Activated CD4-positive, alpha-beta T cell treated with anti-CD3 and anti-CD28 coated beads for 36 hours (primary cell): ENCODE results near the gene CLDN10. TPM values are rescaled to one million over a fixed set of nuclear protein-coding genes. Genes with fewer than 3 reads are reported as not detected.
"Not testable (repeated sequence)": the region's sequence is repeated elsewhere in the genome, so short reads cannot be mapped to it uniquely, and the experiment has no call there.

ENCODE experiments used
- ATAC-seq: fragments of 200-7000 bp; cut with Tn5 transposase; one replicate; pipeline ENCODE4 v1.10.0; 2021; ENCODE audit warnings: mild to moderate bottlenecking, moderate library complexity
- CTCF ChIA-PET: fragments of 350-600 bp; sonication (Branson Sonifier 250); formaldehyde crosslinking; loops from one replicate; lab custom pipeline; 2021; ENCODE audit warnings: antibody characterized with exemption; lab: Charles Lee
- POLR2A ChIA-PET: fragments of 350-600 bp; sonication (Branson Sonifier 250); formaldehyde crosslinking; loops from one replicate; lab custom pipeline; 2021; ENCODE audit warnings: antibody characterized with exemption, inconsistent platforms; lab: Charles Lee
- DNase-seq: peaks from one replicate; pipeline ENCODE4 v3.0.0-alpha.2; 2020
- H3K27ac Mint-ChIP-seq: one replicate; pipeline ENCODE4 v1.8.0; 2021; ENCODE audit warnings: mixed read lengths
- H3K27me3 Mint-ChIP-seq: one replicate; pipeline ENCODE4 v1.8.0; 2021; ENCODE audit warnings: mixed read lengths
- H3K36me3 Mint-ChIP-seq: one replicate; pipeline ENCODE4 v1.8.0; 2021; ENCODE audit warnings: low read depth, mixed read lengths
- H3K4me1 Mint-ChIP-seq: one replicate; pipeline ENCODE4 v1.8.0; 2021; ENCODE audit warnings: mixed read lengths
- H3K4me3 Mint-ChIP-seq: one replicate; pipeline ENCODE4 v1.8.0; 2021; ENCODE audit warnings: mild to moderate bottlenecking, moderate library complexity, mixed read lengths
- H3K9me3 Mint-ChIP-seq: one replicate; pipeline ENCODE4 v1.8.0; 2021; ENCODE audit warnings: low read depth, mixed read lengths
- intact Hi-C, 2 experiments: fragments of 100-400 bp; cut with DNase I in 1 of 2; cut with micrococcal nuclease in 1 of 2; formaldehyde crosslinking; loops; one replicate each; pipeline versions ENCODE4 v1.14.2 to v1.15.1; 2022 to 2024; cut with DNase I, micrococcal nuclease
- total RNA-seq, 2 experiments: library from RNA; stranded (reverse); gene quantifications; one replicate each; pipeline ENCODE4 v1.2.3, GENCODE V29; 2021

Gene CLDN10
- total RNA-seq, 2 experiments from 2014 or later: not detected

DNA sequence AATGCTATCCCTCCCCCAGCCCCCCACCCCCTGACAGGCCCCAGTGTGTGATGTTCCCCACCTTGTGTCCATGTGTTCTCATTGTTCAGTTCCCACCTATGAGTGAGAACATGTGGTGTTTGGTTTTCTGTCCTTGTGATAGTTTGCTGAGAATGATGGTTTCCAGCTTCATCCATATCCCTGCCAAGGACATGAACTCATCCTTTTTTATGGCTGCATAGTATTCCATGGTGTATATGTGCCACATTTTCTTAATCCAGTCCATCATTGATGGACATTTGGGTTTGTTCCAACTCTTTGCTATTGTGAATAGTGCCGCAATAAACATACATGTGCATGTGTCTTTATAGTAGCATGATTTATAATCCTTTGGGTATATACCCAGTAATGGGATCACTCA, 13.2 kb downstream of the CLDN10 start:
- H3K27ac Mint-ChIP-seq, H3K4me1 Mint-ChIP-seq, DNase-seq, intact Hi-C loops, H3K4me3 Mint-ChIP-seq, ATAC-seq, H3K36me3 Mint-ChIP-seq, POLR2A ChIA-PET, H3K9me3 Mint-ChIP-seq, CTCF ChIA-PET: not testable (repeated sequence)
- H3K27me3 Mint-ChIP-seq: peaks cover 13% of the 10 kb centered on the region

DNA sequence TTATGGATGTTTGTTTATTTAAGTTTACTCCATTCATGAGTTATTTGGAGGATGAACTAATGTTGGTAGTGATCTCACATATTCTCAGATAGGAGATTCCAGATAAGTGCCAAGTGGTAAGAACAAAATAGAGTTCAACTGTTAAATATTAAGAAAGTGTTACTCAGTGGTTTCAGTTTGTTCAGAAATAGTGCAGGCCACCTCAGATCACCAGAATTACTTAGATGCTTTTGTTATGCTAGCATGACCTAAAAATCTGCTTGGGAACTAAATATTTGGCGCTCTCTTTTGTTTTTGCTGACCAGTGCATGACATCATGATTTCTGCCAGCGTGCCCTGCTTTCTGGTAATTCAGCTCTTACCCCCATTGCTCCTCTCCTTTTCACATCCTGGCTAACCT, 15.6 kb downstream of the CLDN10 start:
- Mint-ChIP-seq H3K36me3 (no peaks in the 10 kb centered on the region), H3K4me1 (no peaks in the 10 kb centered on the region), H3K27me3 (peaks cover 16% of the 10 kb centered on the region), H3K27ac (no peak overlapping the region), H3K4me3 (no peak overlapping the region), H3K9me3 (peaks cover 2% of the 10 kb centered on the region)
- intact Hi-C loops: no loop called here
- DNase-seq: no peak
- ATAC-seq: no peak
- ChIA-PET POLR2A (no interaction called here), CTCF (no interaction called here)

DNA sequence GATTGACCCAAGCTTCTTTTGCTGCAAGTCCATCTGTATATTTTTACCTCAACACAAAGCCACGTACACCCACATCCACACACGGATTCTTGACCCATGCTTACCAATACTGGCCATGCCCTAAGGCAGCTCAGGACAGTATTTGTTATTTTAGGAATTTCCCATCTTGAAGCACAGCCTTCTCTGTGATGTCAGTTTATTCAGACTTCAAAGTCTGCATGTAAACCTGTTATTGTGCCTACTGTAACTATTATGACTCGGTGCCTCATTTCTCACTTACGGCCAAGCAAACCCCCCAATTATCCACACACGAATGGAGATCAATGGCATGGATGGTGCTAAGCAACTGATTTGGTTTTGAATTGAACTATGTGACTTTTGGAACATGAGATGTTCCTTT, 17.5 kb downstream of the CLDN10 start:
- POLR2A ChIA-PET: no interaction called here
- DNase-seq (no peak), ATAC-seq (no peak)
- Mint-ChIP-seq H3K36me3 (no peaks in the 10 kb centered on the region), H3K9me3 (peaks cover 2% of the 10 kb centered on the region), H3K27me3 (peaks cover 18% of the 10 kb centered on the region), H3K4me1 (no peaks in the 10 kb centered on the region), H3K27ac (no peak overlapping the region), H3K4me3 (no peak overlapping the region)
- CTCF ChIA-PET: no interaction called here
- intact Hi-C loops: no loop called here

- ATAC-seq: no peak
- no peak overlapping the region for H3K4me3 Mint-ChIP-seq
- H3K27me3 Mint-ChIP-seq: peaks cover 17% of the 10 kb centered on the region
- no peak for DNase-seq
- no peaks in the 10 kb centered on the region for H3K36me3 Mint-ChIP-seq
- H3K27ac Mint-ChIP-seq: no peak overlapping the region
- H3K4me1 Mint-ChIP-seq: no peaks in the 10 kb centered on the region
- H3K9me3 Mint-ChIP-seq: no peaks in the 10 kb centered on the region
- ChIA-PET POLR2A (no interaction called here), CTCF (interaction anchor here (0.7 to 1.4 kb wide), 3 partner anchors 10 to 383 kb away, joined by 3 to 4 read pairs (median 3); no protein-coding TSS in a partner anchor)
- intact Hi-C loops: no loop called here
These were observed 19.4 kb downstream of the CLDN10 start for GRCh38 chr13:95571941-95572340.

DNA sequence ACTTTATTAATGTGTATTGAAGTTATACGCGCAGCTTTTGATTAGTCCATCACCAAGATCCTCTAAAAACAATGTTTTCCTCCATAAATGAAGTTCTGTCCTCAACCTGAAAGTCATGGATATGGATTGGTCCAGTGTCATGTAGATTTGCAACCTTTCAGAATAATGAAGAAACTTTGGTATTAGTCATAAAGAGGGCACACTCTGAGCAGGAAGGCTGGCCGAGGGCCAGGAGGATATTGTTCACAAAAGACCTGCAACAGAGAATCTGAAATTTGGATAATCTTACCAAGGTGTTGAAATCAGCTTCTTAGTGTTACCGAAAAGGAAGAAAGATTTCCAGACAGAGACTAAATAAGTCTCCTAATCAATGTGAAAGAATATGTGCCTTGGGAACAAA, 20.7 kb downstream of the CLDN10 start:
- no peaks in the 10 kb centered on the region for H3K9me3 Mint-ChIP-seq
- no peaks in the 10 kb centered on the region for H3K4me1 Mint-ChIP-seq
- CTCF ChIA-PET: interaction anchor here (1.4 kb wide), 1 partner anchor 36 kb away, joined by 3 read pairs; no protein-coding TSS in a partner anchor

DNA sequence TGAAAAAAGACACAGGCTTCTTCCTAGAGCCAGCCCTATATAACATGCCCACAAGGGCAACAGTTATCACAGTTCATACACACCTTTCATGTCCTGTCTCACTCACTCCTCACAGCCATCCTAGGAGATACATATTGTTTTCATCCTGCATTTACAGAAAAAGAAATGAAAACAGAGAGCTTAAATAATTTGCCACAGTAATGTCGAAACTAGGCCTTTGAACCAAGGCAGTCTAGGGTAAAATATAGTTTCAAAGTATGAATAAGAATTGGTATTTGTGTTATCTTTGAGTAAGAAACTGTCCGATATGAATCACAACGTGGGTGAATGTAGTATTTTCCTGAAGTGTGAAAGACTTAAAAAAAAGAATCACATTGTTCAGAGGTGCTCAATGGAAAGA, 26.8 kb downstream of the CLDN10 start:
- POLR2A ChIA-PET: no interaction called here
- ATAC-seq (peak; percentile 85), DNase-seq (no peak)
- CTCF ChIA-PET: no interaction called here
- no peak overlapping the region for H3K4me3 Mint-ChIP-seq
- H3K4me1 Mint-ChIP-seq: peaks cover 8% of the 10 kb centered on the region
- intact Hi-C loops: no loop called here
- no peaks in the 10 kb centered on the region for H3K9me3 Mint-ChIP-seq
- no peaks in the 10 kb centered on the region for H3K36me3 Mint-ChIP-seq
- peaks cover 4% of the 10 kb centered on the region for H3K27me3 Mint-ChIP-seq
- no peak overlapping the region for H3K27ac Mint-ChIP-seq

More for the DNA sequence above, 20.7 kb downstream of the CLDN10 start:
- POLR2A ChIA-PET: no interaction called here
- peaks cover 10% of the 10 kb centered on the region for H3K27me3 Mint-ChIP-seq
- intact Hi-C loops: no loop called here
- H3K4me3 Mint-ChIP-seq: no peak overlapping the region
- H3K36me3 Mint-ChIP-seq: no peaks in the 10 kb centered on the region
- H3K27ac Mint-ChIP-seq: no peak overlapping the region
- DNase-seq (no peak), ATAC-seq (no peak)

DNA sequence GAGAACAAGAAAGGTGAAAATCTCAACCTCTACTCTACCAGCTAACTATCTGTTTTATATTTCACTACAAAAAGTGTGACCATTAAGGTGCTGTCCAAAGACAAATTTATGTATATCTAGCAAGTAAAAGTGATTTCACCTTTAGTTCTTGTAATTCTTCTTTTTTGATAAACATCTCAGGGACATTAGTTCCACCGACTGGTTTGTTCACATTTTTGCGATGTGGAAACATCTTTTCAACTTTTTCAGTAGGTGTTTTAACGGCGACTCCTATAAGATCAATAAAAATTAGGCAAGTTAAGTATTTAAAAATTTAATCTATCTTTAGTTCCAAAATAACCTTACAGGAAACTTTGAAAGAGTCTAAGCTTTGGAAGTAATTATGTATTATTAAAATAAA, 33.3 kb downstream of the CLDN10 start:
- Mint-ChIP-seq H3K36me3 (no peaks in the 10 kb centered on the region), H3K27ac (no peak overlapping the region), H3K9me3 (no peaks in the 10 kb centered on the region), H3K4me3 (no peak overlapping the region), H3K4me1 (no peaks in the 10 kb centered on the region), H3K27me3 (peaks cover 6% of the 10 kb centered on the region)
- POLR2A ChIA-PET: no interaction called here
- ATAC-seq: no peak
- intact Hi-C loops: no loop called here
- no peak for DNase-seq
- CTCF ChIA-PET: interaction anchor here (1.0 kb wide), 1 partner anchor 49 kb away, joined by 3 read pairs; no protein-coding TSS in a partner anchor

GRCh38 chr13:95588134-95588533, 35.6 kb downstream of the CLDN10 start:
- no peaks in the 10 kb centered on the region for H3K4me1 Mint-ChIP-seq
- no peak overlapping the region for H3K4me3 Mint-ChIP-seq
- intact Hi-C loops: no loop called here
- H3K27me3 Mint-ChIP-seq: peaks cover 5% of the 10 kb centered on the region
- ChIA-PET CTCF (no interaction called here), POLR2A (no interaction called here)
- DNase-seq (no peak), ATAC-seq (no peak)
- H3K27ac Mint-ChIP-seq: no peak overlapping the region
- H3K36me3 Mint-ChIP-seq: no peaks in the 10 kb centered on the region
- H3K9me3 Mint-ChIP-seq: no peaks in the 10 kb centered on the region

GRCh38 chr13:95588721-95589120, 36.2 kb downstream of the CLDN10 start:
- intact Hi-C loops: no loop called here
- H3K36me3 Mint-ChIP-seq: no peaks in the 10 kb centered on the region
- H3K9me3 Mint-ChIP-seq: no peaks in the 10 kb centered on the region
- no peak overlapping the region for H3K27ac Mint-ChIP-seq
- no peaks in the 10 kb centered on the region for H3K4me1 Mint-ChIP-seq
- H3K4me3 Mint-ChIP-seq: no peak overlapping the region
- peaks cover 5% of the 10 kb centered on the region for H3K27me3 Mint-ChIP-seq
- ATAC-seq: no peak
- ChIA-PET POLR2A (no interaction called here), CTCF (no interaction called here)
- DNase-seq: no peak

GRCh38 chr13:95593462-95593861, 40.9 kb downstream of the CLDN10 start:
- H3K9me3 Mint-ChIP-seq: no peaks in the 10 kb centered on the region
- POLR2A ChIA-PET: no interaction called here

GRCh38 chr13:95596701-95597100, 44.2 kb downstream of the CLDN10 start:
- no peak overlapping the region for H3K27ac Mint-ChIP-seq
- H3K4me3 Mint-ChIP-seq: no peak overlapping the region
- no peaks in the 10 kb centered on the region for H3K9me3 Mint-ChIP-seq
- no peaks in the 10 kb centered on the region for H3K36me3 Mint-ChIP-seq
- H3K4me1 Mint-ChIP-seq: no peaks in the 10 kb centered on the region
- ChIA-PET CTCF (no interaction called here), POLR2A (no interaction called here)
- DNase-seq: no peak
- H3K27me3 Mint-ChIP-seq: peaks cover 5% of the 10 kb centered on the region
- ATAC-seq: no peak
- intact Hi-C loops: no loop called here

More at GRCh38 chr13:95593462-95593861, 40.9 kb downstream of the CLDN10 start:
- intact Hi-C loops: no loop called here
- Mint-ChIP-seq H3K27me3 (peaks cover 3% of the 10 kb centered on the region), H3K4me1 (no peaks in the 10 kb centered on the region), H3K36me3 (no peaks in the 10 kb centered on the region), H3K27ac (no peak overlapping the region), H3K4me3 (no peak overlapping the region)
- CTCF ChIA-PET: no interaction called here
- no peak for ATAC-seq
- DNase-seq: no peak

DNA sequence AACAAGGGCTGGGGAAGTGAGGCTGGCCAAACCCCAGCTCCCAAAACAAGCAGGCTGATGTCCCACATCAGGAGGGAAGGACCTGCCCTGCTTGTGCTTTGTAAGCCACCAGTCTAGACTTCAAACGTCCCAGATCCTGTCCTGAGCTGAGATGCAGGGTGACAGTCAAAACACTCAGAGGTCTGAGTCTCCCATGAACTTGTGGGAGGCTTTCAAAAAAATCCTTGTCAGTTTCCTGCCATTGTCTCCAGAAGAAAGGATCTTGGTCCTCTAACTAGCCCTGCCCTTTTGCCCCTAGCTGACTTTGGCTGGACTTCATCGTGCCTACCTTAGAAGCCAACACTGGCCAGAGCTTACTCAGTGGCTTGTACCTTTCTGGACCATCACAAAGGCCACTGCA, 48.7 kb downstream of the CLDN10 start:
- Mint-ChIP-seq H3K36me3 (no peaks in the 10 kb centered on the region), H3K27me3 (peaks cover 16% of the 10 kb centered on the region), H3K4me1 (no peaks in the 10 kb centered on the region), H3K9me3 (no peaks in the 10 kb centered on the region), H3K27ac (no peak overlapping the region), H3K4me3 (no peak overlapping the region)
- ChIA-PET CTCF (no interaction called here), POLR2A (no interaction called here)
- no peak for DNase-seq
- intact Hi-C loops: no loop called here
- no peak for ATAC-seq
